ENCODE measurements around the gene DLG2.

The DLG2 gene

DNA sequence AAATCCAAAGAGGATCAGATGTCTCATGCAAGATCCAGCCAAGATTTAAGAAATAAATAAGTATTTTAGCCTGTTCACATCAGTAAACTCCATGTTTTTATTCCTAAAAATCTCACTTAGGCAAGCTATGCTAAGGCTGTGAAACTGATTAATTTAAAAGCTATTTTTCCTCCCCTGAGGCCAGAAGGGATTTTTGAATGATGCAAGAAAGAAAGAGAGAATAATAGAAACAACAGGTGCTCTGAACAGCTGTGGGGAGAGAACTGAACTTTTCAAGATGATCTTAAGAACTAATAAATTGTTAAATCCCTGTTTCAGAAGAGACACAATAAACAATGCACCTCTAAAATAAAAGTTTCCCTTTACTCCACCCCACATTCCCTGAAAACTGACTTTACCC lies 241.6 kb downstream of the DLG2 start:
- no peak for TF ChIP-seq TCF12 (IDR thresholded peaks at IDR 0.05; ENCODE audit: low read depth)
- no peak for TF ChIP-seq ZBTB7A (IDR thresholded peaks at IDR 0.05; ENCODE audit: low read depth)
- TF ChIP-seq, protein P1, sequence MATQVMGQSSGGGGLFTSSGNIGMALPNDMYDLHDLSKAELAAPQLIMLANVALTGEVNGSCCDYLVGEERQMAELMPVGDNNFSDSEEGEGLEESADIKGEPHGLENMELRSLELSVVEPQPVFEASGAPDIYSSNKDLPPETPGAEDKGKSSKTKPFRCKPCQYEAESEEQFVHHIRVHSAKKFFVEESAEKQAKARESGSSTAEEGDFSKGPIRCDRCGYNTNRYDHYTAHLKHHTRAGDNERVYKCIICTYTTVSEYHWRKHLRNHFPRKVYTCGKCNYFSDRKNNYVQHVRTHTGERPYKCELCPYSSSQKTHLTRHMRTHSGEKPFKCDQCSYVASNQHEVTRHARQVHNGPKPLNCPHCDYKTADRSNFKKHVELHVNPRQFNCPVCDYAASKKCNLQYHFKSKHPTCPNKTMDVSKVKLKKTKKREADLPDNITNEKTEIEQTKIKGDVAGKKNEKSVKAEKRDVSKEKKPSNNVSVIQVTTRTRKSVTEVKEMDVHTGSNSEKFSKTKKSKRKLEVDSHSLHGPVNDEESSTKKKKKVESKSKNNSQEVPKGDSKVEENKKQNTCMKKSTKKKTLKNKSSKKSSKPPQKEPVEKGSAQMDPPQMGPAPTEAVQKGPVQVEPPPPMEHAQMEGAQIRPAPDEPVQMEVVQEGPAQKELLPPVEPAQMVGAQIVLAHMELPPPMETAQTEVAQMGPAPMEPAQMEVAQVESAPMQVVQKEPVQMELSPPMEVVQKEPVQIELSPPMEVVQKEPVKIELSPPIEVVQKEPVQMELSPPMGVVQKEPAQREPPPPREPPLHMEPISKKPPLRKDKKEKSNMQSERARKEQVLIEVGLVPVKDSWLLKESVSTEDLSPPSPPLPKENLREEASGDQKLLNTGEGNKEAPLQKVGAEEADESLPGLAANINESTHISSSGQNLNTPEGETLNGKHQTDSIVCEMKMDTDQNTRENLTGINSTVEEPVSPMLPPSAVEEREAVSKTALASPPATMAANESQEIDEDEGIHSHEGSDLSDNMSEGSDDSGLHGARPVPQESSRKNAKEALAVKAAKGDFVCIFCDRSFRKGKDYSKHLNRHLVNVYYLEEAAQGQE (IDR thresholded peaks at IDR 0.05; ENCODE audit: low read depth) = no peak
- TF ChIP-seq RAD21 (IDR thresholded peaks at IDR 0.05; ENCODE audit: low read depth) = no peak
- TF ChIP-seq TEAD4 (IDR thresholded peaks at IDR 0.05) = no peak
- no peak for TF ChIP-seq YY1 (IDR thresholded peaks at IDR 0.05; ENCODE audit: low read depth)
- TF ChIP-seq, protein P2, sequence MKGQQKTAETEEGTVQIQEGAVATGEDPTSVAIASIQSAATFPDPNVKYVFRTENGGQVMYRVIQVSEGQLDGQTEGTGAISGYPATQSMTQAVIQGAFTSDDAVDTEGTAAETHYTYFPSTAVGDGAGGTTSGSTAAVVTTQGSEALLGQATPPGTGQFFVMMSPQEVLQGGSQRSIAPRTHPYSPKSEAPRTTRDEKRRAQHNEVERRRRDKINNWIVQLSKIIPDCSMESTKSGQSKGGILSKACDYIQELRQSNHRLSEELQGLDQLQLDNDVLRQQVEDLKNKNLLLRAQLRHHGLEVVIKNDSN (IDR thresholded peaks at IDR 0.05) = no peak
- TF ChIP-seq, protein P3, sequence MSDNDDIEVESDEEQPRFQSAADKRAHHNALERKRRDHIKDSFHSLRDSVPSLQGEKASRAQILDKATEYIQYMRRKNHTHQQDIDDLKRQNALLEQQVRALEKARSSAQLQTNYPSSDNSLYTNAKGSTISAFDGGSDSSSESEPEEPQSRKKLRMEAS (IDR thresholded peaks at IDR 0.05) = no peak
- TF ChIP-seq CREB1 (IDR thresholded peaks at IDR 0.05; ENCODE audit: low read depth) = no peak
- no peak for TF ChIP-seq EP300 (IDR thresholded peaks at IDR 0.05; ENCODE audit: borderline replicate concordance)
- TF ChIP-seq FOXM1 (IDR thresholded peaks at IDR 0.05; ENCODE audit: borderline replicate concordance, low read depth) = no peak
- TF ChIP-seq NFIC (IDR thresholded peaks at IDR 0.05) = no peak
- no peak for TF ChIP-seq CEBPB (IDR thresholded peaks at IDR 0.05)
- TF ChIP-seq EGR1 (IDR thresholded peaks at IDR 0.05) = no peak
- TF ChIP-seq TAF1 (IDR thresholded peaks at IDR 0.05; ENCODE audit: low read depth) = no peak

DNA sequence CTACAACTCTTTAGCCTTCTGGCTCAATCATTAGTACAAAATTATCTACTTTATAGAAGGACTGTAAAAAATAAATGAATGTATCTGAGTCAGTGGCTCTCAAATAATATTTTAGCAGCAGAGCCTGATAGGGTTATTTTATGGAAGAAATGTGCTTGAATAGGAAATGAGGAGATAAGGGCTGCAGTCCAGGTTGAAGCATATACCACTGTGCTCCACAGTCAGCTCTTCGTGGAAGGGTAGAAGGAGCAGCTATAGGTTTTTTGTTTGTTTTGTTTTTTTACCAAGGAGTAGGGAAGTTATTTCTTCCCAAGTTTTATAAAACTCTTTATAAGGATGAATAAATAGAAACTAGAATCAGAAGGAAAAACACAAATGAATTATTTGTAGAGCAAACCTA lies 242.0 kb downstream of the DLG2 start:
- TF ChIP-seq NFIC (IDR thresholded peaks at IDR 0.05) (no peak), RAD21 (IDR thresholded peaks at IDR 0.05; ENCODE audit: low read depth) (no peak), YY1 (IDR thresholded peaks at IDR 0.05; ENCODE audit: low read depth) (no peak), CREB1 (IDR thresholded peaks at IDR 0.05; ENCODE audit: low read depth) (no peak), TEAD4 (IDR thresholded peaks at IDR 0.05) (no peak)

DNA sequence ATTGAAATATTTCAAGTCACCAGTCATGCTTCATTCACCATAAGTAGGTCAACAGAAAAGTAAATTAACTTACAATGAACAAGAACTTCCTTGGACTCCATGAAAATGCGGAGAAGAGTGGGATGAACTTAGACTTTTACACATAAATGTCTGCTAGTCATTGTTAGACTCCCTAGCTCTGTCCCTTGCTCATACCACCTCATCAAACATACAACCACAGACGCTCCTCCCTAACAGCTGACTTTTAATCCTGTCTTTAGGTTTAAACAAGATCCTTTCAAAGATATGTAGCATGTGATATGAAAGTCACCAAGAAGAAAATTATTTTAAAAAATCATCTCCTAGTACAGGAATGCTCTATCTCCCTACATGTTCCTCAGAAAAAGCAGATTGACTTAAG lies 248.1 kb downstream of the DLG2 start:
- TF ChIP-seq ZBTB7A (IDR thresholded peaks at IDR 0.05; ENCODE audit: low read depth) (no peak), CEBPB (IDR thresholded peaks at IDR 0.05) (no peak), NFIC (IDR thresholded peaks at IDR 0.05) (no peak), TCF12 (IDR thresholded peaks at IDR 0.05; ENCODE audit: low read depth) (no peak), RAD21 (IDR thresholded peaks at IDR 0.05; ENCODE audit: low read depth) (no peak), EGR1 (IDR thresholded peaks at IDR 0.05) (no peak), EP300 (IDR thresholded peaks at IDR 0.05; ENCODE audit: borderline replicate concordance) (no peak), TEAD4 (IDR thresholded peaks at IDR 0.05) (no peak), FOXM1 (IDR thresholded peaks at IDR 0.05; ENCODE audit: borderline replicate concordance, low read depth) (no peak), CREB1 (IDR thresholded peaks at IDR 0.05; ENCODE audit: low read depth) (no peak), YY1 (IDR thresholded peaks at IDR 0.05; ENCODE audit: low read depth) (no peak)
- TF ChIP-seq, protein P1 (IDR thresholded peaks at IDR 0.05; ENCODE audit: low read depth) = no peak
- TF ChIP-seq, protein P3 (IDR thresholded peaks at IDR 0.05) = no peak

DNA sequence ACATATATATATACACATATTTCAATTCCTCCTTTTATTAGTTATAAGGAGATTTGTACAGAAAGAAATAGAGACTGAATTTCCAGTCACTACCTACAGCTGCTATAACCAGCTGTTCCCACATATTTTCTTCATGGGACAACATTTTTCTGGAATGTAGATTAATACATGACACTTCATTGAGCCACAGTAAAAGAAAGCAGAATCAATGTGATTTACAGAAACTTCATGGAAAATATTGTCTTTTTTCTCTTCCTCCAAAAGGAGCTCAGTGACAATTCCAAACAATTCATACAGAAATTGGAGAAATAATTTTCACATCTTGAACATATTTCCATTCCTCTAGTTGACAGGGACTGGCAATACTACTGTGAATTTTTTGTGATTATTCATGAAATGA lies 249.2 kb downstream of the DLG2 start:
- TF ChIP-seq, protein P2 (IDR thresholded peaks at IDR 0.05) = no peak
- TF ChIP-seq TCF12 (IDR thresholded peaks at IDR 0.05; ENCODE audit: low read depth) = no peak

DNA sequence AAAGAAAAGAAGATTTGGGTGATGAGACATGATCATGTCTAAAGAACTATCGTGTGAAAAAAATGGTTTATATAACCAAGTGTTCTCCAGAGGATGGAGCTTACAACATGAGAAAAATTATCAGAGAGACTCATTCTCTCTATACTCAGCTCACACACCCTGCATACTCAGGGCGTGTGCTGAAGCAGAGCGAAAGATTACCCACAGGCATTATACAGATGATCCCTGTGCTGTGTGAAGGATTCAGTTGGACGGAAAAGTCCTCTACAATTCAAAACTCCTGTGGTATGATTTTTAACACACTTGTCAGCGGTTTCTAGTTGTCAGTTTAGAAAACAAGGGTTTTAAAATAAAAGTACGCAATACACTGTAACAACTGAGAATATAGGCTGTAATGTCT lies 267.3 kb downstream of the DLG2 start:
- TF ChIP-seq TAF1 (IDR thresholded peaks at IDR 0.05; ENCODE audit: low read depth) (no peak), YY1 (IDR thresholded peaks at IDR 0.05; ENCODE audit: low read depth) (no peak), NFIC (IDR thresholded peaks at IDR 0.05) (no peak), RAD21 (IDR thresholded peaks at IDR 0.05; ENCODE audit: low read depth) (no peak), EP300 (IDR thresholded peaks at IDR 0.05; ENCODE audit: borderline replicate concordance) (no peak), TCF12 (IDR thresholded peaks at IDR 0.05; ENCODE audit: low read depth) (no peak), ZBTB7A (IDR thresholded peaks at IDR 0.05; ENCODE audit: low read depth) (no peak), FOXM1 (IDR thresholded peaks at IDR 0.05; ENCODE audit: borderline replicate concordance, low read depth) (no peak), EGR1 (IDR thresholded peaks at IDR 0.05) (no peak), TEAD4 (IDR thresholded peaks at IDR 0.05) (no peak)
- TF ChIP-seq, protein P2 (IDR thresholded peaks at IDR 0.05) = no peak
- TF ChIP-seq, protein P1 (IDR thresholded peaks at IDR 0.05; ENCODE audit: low read depth) = no peak
- TF ChIP-seq, protein P3 (IDR thresholded peaks at IDR 0.05) = no peak
